GM18519 (cell line): Measurements from ENCODE around the gene C5AR1.
"Not testable (repeated sequence)": the region's sequence is repeated elsewhere in the genome, so short reads cannot be mapped to it uniquely, and the experiment has no call there.

Source experiments
- ATAC-seq: cut with Tn5 transposase; IDR thresholded peaks from one replicate; pipeline ENCODE4 v1.9.1; 2021; ENCODE audit warnings: mild to moderate bottlenecking, moderate library complexity; ENCODE audit not compliant: unreplicated experiment, low FRiP score

C5AR1 gene

DNA sequence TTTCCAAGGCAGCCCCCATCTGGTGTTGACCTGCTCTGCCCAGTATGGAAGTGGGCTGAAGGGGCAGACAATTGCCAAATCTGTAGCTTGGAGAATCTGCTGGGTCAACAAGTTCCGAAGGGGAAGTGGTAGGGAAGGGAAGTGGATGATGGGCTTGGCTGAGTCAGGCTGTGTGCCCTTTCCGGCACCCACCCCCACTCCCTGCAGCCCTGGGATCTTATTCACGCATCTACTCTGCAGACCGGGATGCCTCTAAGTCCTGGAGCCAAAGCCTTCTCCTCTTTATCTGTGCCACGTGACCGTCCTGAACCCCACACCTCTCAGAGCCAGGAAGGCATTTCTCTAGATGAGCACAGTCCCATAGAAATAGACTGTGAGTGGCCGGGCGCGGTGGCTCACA lies 14.8 kb downstream of the C5AR1 start:
- ATAC-seq: no peak

DNA sequence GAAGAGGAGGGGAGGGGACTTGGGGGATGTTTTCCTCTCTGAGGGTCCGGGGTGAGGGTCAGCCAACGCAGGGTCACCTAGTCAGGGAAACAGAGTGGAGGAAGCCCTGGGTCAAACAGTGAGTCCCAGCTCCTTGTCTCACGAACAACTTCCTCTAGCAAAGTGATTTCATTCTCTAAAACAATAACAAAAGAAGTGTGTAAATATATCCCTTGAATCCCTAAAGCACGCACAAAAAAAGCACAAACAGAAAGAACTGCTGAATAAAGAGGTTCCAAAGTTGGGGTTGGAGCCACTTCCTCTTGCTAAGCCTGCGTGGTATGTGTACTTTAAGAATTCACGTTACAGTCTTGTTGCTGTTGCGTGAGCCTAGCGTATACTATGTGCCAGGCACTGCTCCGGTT lies 20.8 kb downstream of the C5AR1 start:
- no peak for ATAC-seq

DNA sequence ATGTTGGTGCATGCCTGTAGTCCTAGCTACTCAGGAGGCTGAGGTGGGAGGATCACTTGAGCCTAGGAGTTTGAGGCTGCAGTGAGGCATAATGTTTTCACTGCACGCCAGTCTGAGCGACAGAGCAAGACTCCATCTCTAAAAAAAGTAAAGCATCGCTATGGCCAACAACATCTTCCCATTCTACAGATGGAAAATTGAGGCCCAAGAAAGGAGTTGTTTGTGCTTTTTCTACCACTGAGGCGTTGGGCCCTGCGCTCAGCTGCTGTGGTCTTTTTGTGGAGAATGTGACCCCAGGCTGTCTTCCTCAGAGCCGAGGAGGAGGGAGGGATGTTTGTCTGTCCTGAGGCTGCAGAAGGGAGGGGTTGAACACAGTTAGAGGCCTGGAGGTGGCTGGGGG lies 21.8 kb downstream of the C5AR1 start:
- no peak for ATAC-seq

DNA sequence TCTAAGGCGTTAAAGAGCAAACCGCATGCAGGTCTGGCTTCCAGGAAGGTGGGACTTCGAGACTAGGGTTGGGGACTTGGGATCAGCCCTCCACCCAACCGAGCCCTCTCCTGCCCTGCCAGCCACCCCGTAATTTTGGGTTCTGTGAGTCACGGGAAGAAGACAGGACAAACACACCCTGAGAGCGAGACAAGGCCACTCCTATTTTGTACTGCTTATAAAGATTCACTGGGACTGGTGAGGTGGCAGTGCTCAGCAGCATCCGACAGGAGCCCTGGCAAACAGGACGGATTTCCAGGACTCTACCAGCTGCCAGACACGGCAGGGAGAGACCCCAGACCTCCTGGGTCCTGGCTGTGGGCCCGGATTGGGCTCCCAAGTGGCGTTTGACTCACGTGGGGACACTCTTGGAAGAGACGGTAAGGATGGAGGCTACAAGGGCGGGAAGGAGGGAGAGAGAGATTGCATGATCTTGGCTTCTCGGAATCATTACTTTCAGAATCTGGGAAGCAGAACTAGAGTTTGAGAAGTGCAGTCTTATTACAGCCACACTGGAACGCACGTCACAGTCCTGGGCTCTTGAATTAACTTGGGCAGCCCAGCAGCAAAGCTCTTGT lies 22.4 kb downstream of the C5AR1 start, which contains the start of gene C5AR2:
C5AR2 (plus strand) TSS at position 245 of the 617 bp plus-strand sequence. CDS start 8,625 bp downstream, outside the sequence.
- no peak for ATAC-seq

DNA sequence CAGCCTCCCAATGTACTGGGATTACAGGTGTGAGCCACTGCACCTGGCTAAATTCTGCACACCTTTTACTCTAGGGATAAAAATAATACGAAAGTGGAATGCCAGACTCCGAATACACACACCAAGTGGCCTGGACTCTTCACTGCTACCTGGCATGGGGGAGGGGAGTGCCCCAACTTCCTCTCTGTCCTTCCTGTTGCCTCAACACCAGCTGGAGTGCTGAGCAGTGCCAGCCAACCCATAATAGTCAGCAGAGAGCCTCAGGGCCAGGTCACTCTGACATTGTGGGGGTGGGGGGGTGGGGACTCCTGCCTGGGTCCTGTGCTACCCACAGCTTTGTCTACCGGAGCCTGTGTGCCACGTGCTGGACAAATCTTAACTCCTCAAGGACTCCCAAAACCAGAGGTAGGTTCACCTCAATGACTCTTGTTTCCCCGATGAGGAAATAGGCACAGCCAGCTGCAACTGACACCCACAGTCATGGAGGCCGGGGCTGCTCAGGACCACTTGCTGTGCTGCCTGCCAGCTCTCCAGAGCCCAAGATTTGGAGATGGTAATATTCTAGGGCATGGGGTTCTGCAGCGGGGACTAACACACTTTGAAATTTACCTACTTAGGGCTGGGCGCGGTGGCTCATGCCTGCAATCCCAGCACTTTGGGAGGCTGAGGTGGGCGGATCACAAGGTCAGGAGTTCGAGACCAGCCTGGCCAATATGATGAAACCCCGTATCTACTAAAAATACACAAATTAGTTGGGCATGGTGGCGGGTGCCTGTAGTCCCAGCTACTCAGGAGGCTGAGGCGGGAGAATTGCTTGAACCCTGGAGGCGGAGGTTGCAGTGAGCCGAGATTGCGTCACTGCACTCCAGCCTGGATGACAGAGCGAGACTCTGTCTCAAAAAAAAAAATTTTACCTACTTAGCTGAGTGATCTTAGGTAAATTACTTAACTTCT lies 27.4 kb downstream of the C5AR1 start:
- ATAC-seq: not testable (repeated sequence)

DNA sequence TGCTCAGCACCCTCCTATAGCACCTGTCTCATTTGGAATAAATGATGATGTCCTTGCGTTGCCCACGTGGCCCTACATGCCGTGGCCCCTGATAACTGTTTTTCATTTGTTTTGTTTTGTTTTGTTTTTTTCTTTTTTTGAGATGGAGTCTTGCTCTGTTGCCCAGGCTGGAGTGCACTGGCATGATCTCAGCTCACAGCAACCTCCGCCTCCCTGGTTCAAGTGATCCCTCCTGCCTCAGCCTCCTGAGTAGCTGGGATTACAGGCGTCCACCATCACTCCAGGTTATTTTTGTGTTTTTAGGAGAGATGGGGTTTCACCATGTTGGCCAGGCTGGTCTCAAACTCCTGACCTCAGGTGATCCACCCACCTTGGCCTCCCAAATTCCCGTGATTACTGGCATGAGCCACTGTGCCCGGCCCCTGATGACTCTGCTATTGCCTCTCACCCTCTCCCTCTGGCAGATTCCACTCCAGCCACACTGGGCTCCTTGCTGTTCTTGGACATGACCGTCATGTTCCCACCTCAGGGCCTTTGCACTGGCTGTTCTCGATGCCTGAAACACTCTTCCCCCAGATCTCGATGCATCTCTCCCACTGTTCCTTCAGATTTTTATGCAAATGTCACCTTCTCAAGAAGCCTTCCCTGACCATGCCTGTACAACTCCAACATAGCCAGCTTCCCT lies 29.7 kb downstream of the C5AR1 start:
- ATAC-seq: no peak

DNA sequence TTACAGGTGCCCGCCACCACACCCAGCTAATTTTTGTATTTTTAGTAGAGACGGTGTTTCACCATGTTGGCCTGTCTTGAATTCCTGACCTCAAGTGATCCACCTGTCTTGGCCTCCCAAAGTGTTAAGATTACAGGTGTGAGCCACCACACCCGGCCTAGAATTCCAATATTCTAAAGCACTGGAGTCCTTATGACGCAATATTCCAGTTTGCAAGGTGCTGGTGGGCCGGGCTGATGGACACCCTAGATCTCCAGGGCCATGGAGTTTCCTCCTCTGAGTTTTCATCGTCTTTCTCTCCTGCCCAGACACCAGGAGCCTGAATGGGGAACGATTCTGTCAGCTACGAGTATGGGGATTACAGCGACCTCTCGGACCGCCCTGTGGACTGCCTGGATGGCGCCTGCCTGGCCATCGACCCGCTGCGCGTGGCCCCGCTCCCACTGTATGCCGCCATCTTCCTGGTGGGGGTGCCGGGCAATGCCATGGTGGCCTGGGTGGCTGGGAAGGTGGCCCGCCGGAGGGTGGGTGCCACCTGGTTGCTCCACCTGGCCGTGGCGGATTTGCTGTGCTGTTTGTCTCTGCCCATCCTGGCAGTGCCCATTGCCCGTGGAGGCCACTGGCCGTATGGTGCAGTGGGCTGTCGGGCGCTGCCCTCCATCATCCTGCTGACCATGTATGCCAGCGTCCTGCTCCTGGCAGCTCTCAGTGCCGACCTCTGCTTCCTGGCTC lies 31.0 kb downstream of the C5AR1 start:
- no peak for ATAC-seq

DNA sequence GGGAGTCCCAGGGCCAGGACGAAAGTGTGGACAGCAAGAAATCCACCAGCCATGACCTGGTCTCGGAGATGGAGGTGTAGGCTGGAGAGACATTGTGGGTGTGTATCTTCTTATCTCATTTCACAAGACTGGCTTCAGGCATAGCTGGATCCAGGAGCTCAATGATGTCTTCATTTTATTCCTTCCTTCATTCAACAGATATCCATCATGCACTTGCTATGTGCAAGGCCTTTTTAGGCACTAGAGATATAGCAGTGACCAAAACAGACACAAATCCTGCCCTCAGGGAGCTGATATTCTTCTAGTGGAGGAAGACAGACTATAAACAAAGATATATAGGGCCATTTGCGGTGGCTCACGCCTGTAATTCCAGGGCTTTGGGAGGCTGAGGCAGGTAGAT lies 32.1 kb downstream of the C5AR1 start:
- ATAC-seq: no peak

DNA sequence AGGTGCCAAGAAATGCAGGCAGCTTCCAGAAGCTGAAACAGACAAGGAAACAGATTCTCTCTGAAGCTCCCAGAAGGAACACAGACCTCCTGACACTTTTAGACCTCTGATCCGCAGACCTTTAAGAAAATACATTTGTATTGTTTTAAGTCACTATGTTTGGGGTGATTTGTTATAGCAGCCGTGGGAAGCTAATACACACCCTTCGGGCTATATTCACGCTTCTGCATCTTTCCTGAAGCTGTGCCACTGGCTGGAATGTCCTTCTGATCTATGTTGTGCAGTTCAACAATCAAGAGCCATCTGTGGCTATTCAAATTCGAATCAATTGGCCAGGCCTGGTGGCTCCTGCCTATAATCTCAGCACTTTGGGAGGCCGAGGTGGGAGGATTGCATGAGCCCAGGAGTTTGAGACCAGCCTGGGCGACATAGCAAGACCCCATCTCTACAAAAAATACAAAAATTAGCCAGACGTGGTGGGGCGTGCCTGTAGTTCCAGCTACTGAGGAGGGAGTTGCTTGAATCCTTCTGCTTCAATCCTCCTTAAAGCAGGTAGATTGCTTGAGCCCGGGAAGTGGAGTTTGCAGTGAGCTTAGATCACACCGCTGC lies 33.6 kb downstream of the C5AR1 start:
- ATAC-seq: no peak

DNA sequence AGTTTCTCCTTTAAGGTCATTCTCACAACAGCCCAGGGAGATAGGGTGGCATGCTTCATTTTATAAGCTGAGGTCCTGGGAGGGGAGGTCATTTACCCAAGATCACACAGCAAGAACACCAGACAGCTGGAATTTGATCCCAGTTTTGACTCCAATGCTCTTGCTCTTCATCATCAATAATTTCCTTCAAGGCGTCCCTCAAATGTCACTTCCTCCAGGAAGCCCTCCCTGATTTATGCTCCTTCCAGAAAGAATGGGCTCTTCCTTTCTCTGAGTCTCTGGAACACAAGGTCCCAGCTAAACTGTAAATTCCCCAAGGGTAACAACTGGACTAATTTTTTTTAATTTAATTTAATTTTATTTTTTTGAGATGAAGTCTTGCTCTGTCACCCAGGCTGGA lies 34.8 kb downstream of the C5AR1 start:
- ATAC-seq: no peak

DNA sequence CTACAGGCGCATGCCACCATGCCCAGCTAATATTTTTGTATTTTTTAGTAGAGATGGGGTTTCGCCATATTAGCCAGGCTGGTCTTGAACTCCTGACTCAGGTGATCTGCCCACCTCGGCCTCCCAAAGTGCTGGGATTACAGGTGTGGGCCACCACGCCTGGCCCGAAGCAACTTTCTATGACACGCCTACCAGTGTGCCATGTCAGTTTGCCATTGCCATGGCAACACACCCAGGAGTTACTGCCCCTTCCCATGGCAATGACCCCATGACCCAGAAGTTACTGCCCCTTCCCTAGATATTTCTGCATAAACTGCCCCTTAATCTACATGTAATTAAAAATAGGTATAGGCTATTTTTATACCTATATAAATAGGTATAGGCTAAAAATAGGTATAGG lies 36.4 kb downstream of the C5AR1 start:
- not testable (repeated sequence) for ATAC-seq

DNA sequence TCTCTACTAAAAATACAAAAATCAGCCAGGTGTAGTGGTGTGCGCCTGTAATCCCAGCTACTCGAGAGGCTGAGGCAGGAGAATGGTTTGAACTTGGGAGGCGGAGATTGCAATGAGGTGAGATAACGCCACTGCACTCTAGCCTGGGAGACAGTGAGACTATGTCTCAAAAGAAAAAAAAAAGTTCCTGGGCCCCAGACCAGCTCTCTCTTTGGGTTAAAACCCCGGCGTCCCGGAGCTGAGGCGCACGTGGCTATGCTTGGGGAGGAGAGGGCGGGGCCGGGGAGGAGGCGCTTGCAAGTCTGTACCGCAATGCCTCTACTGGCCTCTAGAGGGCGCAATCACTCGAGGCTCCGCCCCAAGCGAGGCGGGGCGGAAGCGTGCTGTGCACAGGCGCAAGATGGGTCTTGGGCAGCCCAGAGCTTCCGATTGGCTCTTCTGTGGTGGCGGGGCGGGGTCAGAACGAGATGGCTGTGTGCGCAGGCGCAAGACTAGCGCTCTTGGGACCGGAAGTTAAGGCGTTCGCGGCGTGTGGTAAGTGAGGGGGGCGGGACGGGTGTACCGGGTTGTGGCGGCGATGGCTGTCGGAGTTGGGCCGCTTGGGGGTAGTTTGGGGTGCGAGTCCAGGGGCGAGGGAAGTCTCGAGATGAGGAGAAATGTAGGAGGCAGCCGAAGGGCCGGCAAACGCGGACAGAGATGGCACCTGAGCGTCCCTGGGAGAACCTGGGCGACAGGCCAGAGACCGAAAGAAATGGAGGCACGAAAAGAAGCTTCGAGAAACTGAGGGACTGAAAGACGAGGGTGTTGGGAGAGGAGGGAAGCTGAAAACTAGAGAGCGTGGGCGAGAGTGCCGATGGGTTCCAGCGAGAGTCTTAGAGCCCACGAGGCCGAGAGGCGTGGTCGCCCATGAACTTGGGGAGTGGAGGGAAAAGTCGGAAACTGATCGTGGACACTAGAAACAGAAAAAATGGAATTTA lies 39.4 kb downstream of the C5AR1 start, which contains the start of gene DHX34:
DHX34 (plus strand) TSS at position 497 of the 977 bp plus-strand sequence. CDS start 3,716 bp downstream, outside the sequence.
- ATAC-seq: peak; percentile 92

DNA sequence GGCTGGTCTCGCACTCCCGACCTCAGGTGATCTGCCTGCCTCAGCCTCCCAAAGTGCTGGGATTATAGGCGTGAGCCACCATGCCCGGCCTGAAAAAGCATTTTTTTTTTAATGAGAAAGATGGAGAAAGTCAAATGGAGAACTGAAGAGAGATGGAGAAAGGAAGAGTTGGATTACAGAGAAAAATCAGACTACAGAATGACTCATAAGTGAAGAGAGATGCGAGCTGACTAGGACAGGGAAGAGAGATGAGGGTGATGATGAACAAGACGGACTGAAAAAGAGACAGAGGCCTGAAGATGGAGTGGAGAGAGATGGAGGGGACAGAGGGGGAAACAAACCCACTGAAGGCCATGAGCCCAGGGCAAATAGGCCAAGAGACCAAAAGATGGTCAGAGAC lies 41.0 kb downstream of the C5AR1 start:
- ATAC-seq: no peak

DNA sequence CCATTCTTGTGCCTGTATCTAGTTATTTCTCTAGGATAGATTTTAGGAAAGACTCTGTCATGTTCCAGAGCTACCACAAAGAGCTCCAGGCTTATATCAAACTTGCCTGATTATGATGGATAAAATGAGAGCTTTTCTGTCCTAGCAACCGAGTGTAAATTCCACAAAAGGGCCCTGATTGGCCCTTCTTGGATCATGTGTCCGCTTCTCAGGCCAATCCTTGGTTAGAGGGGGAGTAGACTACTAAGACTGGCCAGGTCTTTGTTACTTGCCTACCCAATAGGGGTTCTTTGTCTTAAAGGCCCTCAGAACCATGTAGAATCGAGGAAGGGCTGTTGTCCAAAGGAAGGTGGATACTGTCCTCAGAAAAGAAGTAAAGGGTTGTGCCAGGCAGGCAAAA lies 41.9 kb downstream of the C5AR1 start:
- no peak for ATAC-seq

DNA sequence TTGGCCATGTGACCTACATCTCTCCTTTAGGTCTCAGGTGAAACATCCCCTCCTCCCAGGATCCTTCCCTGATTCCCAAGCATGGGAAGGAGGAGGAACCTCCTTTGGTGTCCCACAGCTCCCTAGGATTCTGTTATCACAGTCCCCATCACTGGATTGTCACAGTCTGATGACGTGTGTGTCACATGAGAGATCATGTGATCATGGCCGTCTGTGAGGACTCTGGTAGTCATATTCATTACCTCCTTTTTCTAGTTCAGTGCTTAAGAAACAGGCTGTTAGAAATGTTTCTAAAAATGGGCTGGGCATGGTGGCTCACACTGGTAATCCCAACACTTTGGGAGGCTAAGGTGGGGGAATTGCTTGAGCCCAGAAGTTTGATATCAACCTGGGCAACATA lies 42.4 kb downstream of the C5AR1 start:
- ATAC-seq: no peak

DNA sequence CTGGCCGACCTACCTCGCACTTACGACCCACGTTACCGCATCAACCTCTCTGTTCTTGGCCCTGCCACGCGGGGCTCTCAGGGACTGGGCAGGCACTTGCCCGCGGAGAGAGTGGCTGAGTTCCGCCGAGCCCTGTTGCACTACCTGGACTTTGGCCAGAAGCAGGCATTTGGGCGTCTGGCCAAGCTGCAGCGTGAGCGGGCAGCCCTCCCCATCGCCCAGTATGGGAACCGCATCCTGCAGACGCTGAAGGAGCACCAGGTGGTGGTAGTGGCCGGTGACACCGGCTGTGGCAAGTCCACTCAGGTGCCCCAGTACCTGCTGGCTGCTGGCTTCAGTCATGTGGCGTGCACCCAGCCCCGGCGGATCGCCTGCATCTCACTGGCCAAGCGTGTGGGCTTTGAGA lies 43.6 kb downstream of the C5AR1 start:
- no peak for ATAC-seq

DNA sequence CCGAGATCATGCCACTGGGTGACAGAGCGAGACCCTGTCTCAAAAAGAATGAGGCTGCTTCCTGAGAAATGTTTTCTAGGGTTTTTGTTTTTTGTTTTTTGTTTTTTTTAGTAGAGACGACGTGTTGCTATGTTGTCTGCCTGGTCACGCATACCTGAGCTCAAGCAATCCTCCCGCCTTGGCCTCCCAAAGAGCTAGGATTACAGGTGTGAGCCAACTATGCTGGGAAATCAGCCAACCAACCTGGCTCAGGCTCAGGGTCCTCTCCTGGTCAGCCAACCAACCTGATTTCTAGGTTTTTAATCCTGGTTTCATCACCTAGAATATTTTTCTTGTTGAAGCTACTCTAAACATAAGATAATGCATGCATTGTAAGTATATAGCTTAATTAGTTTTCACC lies 47.2 kb downstream of the C5AR1 start:
- no peak for ATAC-seq

DNA sequence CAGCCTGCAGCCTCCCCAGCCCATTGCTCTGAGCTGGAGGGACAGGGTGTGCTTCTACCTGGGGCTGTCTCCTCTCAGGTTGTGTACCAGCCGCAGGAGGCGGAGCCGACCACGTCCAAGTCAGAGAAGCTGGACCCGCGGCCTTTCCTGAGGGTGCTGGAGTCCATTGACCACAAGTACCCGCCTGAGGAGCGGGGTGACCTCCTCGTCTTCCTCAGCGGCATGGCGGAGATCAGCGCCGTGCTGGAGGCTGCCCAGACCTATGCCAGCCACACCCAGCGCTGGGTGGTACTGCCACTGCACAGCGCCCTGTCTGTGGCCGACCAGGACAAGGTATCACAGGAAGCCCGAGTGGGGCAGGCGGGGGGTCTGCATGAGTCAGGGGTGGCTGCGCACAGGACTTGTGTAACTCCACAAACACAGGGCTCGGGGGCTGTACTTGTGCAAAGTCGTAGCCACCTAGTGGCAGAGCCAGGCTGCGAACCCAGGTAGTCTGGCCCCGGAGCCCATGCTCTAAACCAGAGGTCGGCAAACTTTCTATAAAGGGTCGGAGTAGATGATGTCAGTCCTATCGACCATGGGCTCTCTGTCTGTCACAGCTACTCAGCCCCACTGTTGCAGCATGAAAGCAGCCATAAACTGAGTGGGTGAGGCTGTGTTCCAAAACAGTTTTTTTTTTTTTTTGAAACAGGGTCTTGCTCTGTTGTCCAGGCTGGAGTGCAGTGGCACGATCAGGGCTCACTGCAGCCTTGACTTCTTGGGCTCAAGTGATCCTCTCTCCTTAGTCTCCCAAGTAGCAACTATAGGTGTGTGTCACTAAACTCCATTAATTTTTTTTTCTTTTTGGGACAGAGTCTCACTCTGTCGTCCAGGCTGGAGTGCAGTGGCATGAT lies 48.4 kb downstream of the C5AR1 start:
- no peak for ATAC-seq
